Activated CD4-positive, alpha-beta T cell treated with anti-CD3 and anti-CD28 coated beads, Interleukin-2, amount 50 U/mL, for 24 hours (primary cell): Measurements from ENCODE around the gene FRK.
"Not testable (repeated sequence)": the region's sequence is repeated elsewhere in the genome, so short reads cannot be mapped to it uniquely, and the experiment has no call there.

ENCODE experiments used
- DNase-seq, 2 donors: peaks; one replicate each; pipeline ENCODE4 v3.0.0-alpha.2; 2020; ENCODE audit warnings: low read depth in 1 of 2, low spot score in 1 of 2

FRK gene

GRCh38 chr6:115891111-115891669 is 169.5 kb downstream of the FRK start:
- no peak for DNase-seq

GRCh38 chr6:115890238-115890637 is 170.5 kb downstream of the FRK start:
- no peak for DNase-seq

- not testable (repeated sequence) for DNase-seq
Observed at GRCh38 chr6:115888687-115889470, 171.8 kb downstream of the FRK start.

GRCh38 chr6:115887891-115888290 is 172.8 kb downstream of the FRK start:
- DNase-seq: no peak

- DNase-seq: no peak
Observed at GRCh38 chr6:115885636-115886366, 174.9 kb downstream of the FRK start.

GRCh38 chr6:115882771-115883170 is 177.9 kb downstream of the FRK start:
- no peak for DNase-seq

- no peak for DNase-seq
Observed at GRCh38 chr6:115882174-115882573, 178.5 kb downstream of the FRK start.
